ENCODE measurements around the gene POU6F1.
A peak's percentile ranks its signal among the peaks of the same experiment; 100 is the strongest.

Gene POU6F1

DNA sequence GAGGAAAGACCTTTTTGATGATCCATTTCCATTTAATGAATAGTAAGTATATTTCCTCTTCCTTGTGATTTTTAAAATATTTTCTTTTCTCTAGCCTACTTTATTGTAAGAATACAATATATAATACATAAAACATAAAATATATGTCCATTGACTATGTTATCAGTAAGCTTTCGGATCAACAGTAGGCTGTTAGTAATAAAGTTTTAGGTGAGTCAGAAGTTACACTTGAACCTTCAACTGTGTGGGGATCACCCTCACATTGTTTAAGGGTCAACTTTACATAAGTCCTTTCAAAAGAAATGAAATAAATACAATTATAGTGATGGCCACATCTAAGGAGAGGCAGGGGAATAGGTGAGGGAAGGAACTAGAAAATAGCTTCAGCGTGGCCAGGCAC is 40.0 kb downstream of the POU6F1 start:
- no peak for DNase-seq (ENCODE audit: low read depth)
- no peak overlapping the region for H3K4me3 ChIP-seq (ENCODE audit: low read depth, low read length)

DNA sequence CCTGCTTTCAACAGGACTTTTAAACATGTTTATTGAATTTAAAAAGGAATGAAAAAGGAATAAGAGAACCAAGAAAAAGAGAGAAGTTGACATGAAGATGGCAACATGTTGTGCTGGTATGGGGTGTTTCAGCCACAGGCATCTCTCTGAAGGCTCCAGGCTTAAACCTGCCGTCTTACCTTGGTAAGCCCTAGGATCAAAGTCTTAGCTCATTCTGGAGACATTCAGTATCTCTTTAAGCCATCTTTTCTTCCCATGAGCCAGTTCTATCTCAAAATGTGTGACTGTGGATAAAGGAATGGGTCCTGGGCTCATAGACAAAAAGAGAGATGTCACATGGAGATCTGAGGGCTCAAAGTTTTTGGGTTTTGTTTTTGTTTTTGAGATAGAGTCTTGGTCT is 43.4 kb downstream of the POU6F1 start:
- H3K4me3 ChIP-seq (ENCODE audit: low read depth, low read length): no peak overlapping the region
- no peak for TF ChIP-seq MYC (IDR thresholded peaks at IDR 0.05; ENCODE audit: low read depth, low read length)
- no peak for TF ChIP-seq POLR2A (IDR thresholded peaks at IDR 0.05; ENCODE audit: extremely low read depth, insufficient read length)
- TF ChIP-seq, protein P1, sequence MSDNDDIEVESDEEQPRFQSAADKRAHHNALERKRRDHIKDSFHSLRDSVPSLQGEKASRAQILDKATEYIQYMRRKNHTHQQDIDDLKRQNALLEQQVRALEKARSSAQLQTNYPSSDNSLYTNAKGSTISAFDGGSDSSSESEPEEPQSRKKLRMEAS (IDR thresholded peaks at IDR 0.05; ENCODE audit: low read depth, low read length): no peak
- TF ChIP-seq, protein P2, sequence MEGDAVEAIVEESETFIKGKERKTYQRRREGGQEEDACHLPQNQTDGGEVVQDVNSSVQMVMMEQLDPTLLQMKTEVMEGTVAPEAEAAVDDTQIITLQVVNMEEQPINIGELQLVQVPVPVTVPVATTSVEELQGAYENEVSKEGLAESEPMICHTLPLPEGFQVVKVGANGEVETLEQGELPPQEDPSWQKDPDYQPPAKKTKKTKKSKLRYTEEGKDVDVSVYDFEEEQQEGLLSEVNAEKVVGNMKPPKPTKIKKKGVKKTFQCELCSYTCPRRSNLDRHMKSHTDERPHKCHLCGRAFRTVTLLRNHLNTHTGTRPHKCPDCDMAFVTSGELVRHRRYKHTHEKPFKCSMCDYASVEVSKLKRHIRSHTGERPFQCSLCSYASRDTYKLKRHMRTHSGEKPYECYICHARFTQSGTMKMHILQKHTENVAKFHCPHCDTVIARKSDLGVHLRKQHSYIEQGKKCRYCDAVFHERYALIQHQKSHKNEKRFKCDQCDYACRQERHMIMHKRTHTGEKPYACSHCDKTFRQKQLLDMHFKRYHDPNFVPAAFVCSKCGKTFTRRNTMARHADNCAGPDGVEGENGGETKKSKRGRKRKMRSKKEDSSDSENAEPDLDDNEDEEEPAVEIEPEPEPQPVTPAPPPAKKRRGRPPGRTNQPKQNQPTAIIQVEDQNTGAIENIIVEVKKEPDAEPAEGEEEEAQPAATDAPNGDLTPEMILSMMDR (IDR thresholded peaks at IDR 0.05; ENCODE audit: low read depth, low read length): no peak
- no peak for DNase-seq (ENCODE audit: low read depth)

More for the DNA sequence above, 40.0 kb downstream of the POU6F1 start:
- no peak for TF ChIP-seq MYC (IDR thresholded peaks at IDR 0.05; ENCODE audit: low read depth, low read length)
- TF ChIP-seq, protein P2 (IDR thresholded peaks at IDR 0.05; ENCODE audit: low read depth, low read length): no peak
- no peak for TF ChIP-seq POLR2A (IDR thresholded peaks at IDR 0.05; ENCODE audit: extremely low read depth, insufficient read length)
- TF ChIP-seq, protein P1 (IDR thresholded peaks at IDR 0.05; ENCODE audit: low read depth, low read length): no peak

DNA sequence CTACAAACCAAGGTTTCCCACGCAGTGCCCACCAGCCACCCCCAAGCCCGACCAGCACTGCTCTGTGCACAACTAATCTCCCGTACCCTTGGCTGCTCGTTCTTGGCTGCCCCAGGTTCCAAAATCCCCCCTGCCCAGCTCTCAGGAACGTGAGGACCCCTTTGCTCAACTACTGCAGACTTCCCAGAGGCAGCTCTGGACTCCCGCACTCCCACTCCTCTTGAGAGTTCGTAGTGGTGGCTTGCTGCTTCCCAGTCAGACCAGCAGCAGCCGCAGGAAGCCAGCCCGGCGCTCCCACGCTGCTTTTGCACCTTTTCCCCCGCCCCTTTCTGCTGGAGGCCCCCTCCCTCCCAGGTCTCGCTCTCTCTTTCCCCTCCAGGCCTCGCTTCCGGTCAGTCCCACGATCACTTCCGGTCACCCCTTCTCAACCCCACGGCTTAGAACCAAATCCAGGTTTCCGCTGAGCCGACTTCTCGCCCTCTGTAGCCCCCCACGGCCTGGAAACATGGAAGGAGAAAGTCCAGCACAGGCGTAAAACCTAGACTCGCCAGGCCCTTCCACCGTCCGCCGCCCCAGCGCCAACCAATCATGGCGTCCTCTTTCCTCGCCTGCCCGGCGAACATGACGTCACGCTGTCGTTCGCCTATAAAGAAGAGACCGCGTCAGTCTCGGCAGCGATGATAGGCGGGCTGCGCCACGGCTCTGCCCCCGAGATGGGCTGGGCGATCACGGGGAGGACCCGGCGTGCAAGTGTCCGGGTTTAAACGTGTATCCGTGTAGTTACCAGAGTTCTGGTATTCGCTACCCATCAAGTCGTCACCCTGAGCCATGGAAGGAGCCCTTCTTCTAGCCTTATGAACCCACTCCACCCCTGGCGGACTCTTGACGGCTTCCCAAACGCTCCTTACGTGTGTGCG is 45.1 kb downstream of the POU6F1 start, which contains the start of gene TFCP2:
TFCP2 (minus strand) TSS at position 621 of the 917 bp plus-strand sequence. CDS start 713 bp downstream, outside the sequence.
- peak; percentile 99 for DNase-seq (ENCODE audit: low read depth)
- H3K4me3 ChIP-seq (ENCODE audit: low read depth, low read length): peak within 1 kb of the TSS; percentile 87
- TF ChIP-seq, protein P2 (IDR thresholded peaks at IDR 0.05; ENCODE audit: low read depth, low read length): no peak
- TF ChIP-seq, protein P1 (IDR thresholded peaks at IDR 0.05; ENCODE audit: low read depth, low read length): peak; percentile 68
- peak; percentile 37; the same call in 1 of the 2 replicates for TF ChIP-seq MYC (IDR thresholded peaks at IDR 0.05; ENCODE audit: low read depth, low read length)
- TF ChIP-seq POLR2A (IDR thresholded peaks at IDR 0.05; ENCODE audit: extremely low read depth, insufficient read length): peak; percentile 64

DNA sequence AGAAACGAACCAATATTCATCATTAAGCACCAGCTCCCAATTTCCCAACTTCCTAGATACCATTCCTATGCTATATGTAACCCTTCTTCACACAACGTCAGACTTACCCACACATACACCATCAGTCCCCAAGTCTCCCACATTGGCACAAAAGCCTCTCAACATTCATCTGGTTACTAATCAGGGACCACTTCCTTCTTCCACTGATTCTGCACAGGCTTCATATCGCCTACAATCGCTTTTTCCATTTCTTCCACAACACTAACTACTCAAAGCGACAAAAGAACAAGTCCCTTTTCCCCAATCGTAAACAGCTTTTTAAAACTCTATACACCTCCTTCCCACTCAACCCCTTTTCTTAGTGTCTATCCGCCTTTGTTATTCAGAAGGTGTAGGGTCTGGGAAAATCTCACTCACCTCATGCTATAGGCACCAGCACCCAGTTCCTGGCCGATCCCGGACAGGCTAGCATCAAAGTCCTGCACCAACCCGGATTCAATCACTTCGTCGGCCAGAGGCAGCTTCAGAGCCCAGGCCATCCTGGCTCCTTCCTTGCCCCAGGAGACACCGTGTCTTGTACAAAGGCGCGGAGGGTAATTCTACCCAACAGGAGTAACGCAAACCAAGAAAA is 45.9 kb downstream of the POU6F1 start:
- DNase-seq (ENCODE audit: low read depth): peak; percentile 54
- TF ChIP-seq, protein P1 (IDR thresholded peaks at IDR 0.05; ENCODE audit: low read depth, low read length): no peak
- TF ChIP-seq MYC (IDR thresholded peaks at IDR 0.05; ENCODE audit: low read depth, low read length): no peak
- no peak for TF ChIP-seq POLR2A (IDR thresholded peaks at IDR 0.05; ENCODE audit: extremely low read depth, insufficient read length)
- TF ChIP-seq, protein P2 (IDR thresholded peaks at IDR 0.05; ENCODE audit: low read depth, low read length): no peak
- peak overlapping the region; percentile 87 for H3K4me3 ChIP-seq (ENCODE audit: low read depth, low read length)

DNA sequence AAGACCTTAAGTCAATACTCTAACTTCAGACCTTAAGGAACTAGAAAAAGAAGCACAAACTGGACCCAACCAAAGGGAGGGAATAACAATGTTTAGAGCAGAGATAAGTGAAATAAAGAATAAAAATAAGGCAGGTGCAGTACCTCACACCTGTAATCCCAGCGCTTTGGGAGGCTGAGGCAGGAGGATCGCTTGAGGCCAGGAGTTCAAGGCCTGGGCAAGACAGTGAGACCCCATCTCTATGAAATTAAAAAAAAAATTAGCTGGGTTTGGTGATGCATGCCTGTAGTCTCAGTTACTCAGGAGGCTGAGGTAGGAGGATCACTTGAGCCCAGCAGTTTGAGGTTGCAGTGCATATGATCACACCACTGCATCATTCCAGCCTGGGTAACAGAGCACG is 54.1 kb downstream of the POU6F1 start:
- TF ChIP-seq POLR2A (IDR thresholded peaks at IDR 0.05; ENCODE audit: extremely low read depth, insufficient read length) (no peak), MYC (IDR thresholded peaks at IDR 0.05; ENCODE audit: low read depth, low read length) (no peak)
- TF ChIP-seq, protein P2 (IDR thresholded peaks at IDR 0.05; ENCODE audit: low read depth, low read length): no peak
- TF ChIP-seq, protein P1 (IDR thresholded peaks at IDR 0.05; ENCODE audit: low read depth, low read length): no peak
- DNase-seq (ENCODE audit: low read depth): no peak
- H3K4me3 ChIP-seq (ENCODE audit: low read depth, low read length): no peak overlapping the region

All from NB4 (cell line).